Measurements from ENCODE around the gene MAN1A2.

- no peak for TF ChIP-seq CTCF (tag by site-specific recombination; IDR thresholded peaks at IDR 0.05)
- no peak for TF ChIP-seq ZNF274 (IDR thresholded peaks at IDR 0.05; ENCODE audit: low read length)
- no peak for TF ChIP-seq ZNF274 (tag by site-specific recombination; IDR thresholded peaks at IDR 0.05; ENCODE audit: borderline replicate concordance)
- TF ChIP-seq ZNF776 (tag by site-specific recombination; IDR thresholded peaks at IDR 0.05; ENCODE audit: borderline replicate concordance): no peak
- TF ChIP-seq ZFP37 (tag by site-specific recombination; IDR thresholded peaks at IDR 0.05): no peak
- no peak for TF ChIP-seq ZNF510 (tag by site-specific recombination; IDR thresholded peaks at IDR 0.05; ENCODE audit: insufficient replicate concordance)
- TF ChIP-seq ZBTB49 (tag by site-specific recombination; IDR thresholded peaks at IDR 0.05; ENCODE audit: low read depth): no peak
- no peak for TF ChIP-seq SP2 (tag by site-specific recombination; IDR thresholded peaks at IDR 0.05)
Measured at GRCh38 chr1:117564227-117565075, 197.2 kb downstream of the MAN1A2 start.
